Measurements from ENCODE around the gene RYR1.

The RYR1 gene

DNA sequence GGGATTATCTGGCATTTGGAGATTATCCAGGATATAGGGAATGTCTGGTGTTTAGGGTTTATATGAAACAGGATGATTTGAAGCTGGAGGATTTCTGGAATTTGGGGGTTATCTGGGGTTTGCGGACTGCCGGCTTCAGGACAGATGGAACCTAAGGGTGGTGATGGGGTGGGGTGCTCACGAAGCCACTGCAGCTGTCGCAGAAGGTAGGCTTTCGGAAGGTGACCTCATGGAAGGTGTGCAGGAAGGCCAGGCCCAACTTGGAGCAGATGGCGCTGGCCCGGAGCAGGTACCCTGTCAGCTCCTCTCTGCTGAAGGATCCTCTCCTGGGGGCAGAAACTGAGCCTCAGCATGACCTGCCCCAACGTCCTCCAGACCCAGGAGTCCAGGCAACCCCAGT, 21.0 kb upstream of the RYR1 start:
- H3K4me3 ChIP-seq (ENCODE audit: low read length) = no peak overlapping the region
- no CpG with 5 or more reads among the region's 8 CpGs for WGBS (ENCODE audit: extremely low coverage, insufficient coverage, low lambda C conversion rate)

GRCh38 chr19:38412961-38413360, 20.5 kb upstream of the RYR1 start:
- WGBS (ENCODE audit: extremely low coverage, insufficient coverage, low lambda C conversion rate) = no CpG with 5 or more reads among the region's 11 CpGs
- no peak overlapping the region for H2BK5ac ChIP-seq (ENCODE audit: low read length)
- H3K23ac ChIP-seq (ENCODE audit: low read length) = no peak overlapping the region
- H3K56ac ChIP-seq (ENCODE audit: low read length) = no peak overlapping the region
- no peak overlapping the region for H4K5ac ChIP-seq (ENCODE audit: low read length)
- no peak overlapping the region for H2BK120ac ChIP-seq (ENCODE audit: low read depth, low read length)
- DNase-seq = no peak
- no peak overlapping the region for H3K4me2 ChIP-seq (ENCODE audit: low read length)
- no peak overlapping the region for H2BK15ac ChIP-seq (replicated peaks; ENCODE audit: low read depth)
- no peaks in the 10 kb centered on the region for H3K36me3 ChIP-seq (ENCODE audit: control insufficient read depth, insufficient read depth, low read length)
- no peaks in the 10 kb centered on the region for H3K27me3 ChIP-seq (ENCODE audit: insufficient read depth, low read length, poor library complexity)
- H3K4me3 ChIP-seq (ENCODE audit: low read length) = no peak overlapping the region
- no peak overlapping the region for H4K8ac ChIP-seq (ENCODE audit: low read depth, low read length)
- no peaks in the 10 kb centered on the region for H3K79me2 ChIP-seq (ENCODE audit: control insufficient read depth, insufficient read depth, low read length)
- H3K4me1 ChIP-seq (ENCODE audit: control insufficient read depth, low read depth, low read length) = no peaks in the 10 kb centered on the region
- H3K18ac ChIP-seq (ENCODE audit: low read length) = no peak overlapping the region
- no peak overlapping the region for H3K9ac ChIP-seq (ENCODE audit: low read length)
- no peak overlapping the region for H3K4ac ChIP-seq (ENCODE audit: low read depth, low read length)
- H3K79me1 ChIP-seq (ENCODE audit: low read length) = no peaks in the 10 kb centered on the region
- no peak overlapping the region for H3K27ac ChIP-seq (ENCODE audit: low read depth, low read length)
- no peak overlapping the region for H2AK5ac ChIP-seq (ENCODE audit: low read length)

More for the DNA sequence above, 21.0 kb upstream of the RYR1 start:
- Histone ChIP-seq H3K23ac (ENCODE audit: low read length) (no peak overlapping the region), H3K27me3 (ENCODE audit: insufficient read depth, low read length, poor library complexity) (no peaks in the 10 kb centered on the region), H2BK15ac (replicated peaks; ENCODE audit: low read depth) (no peak overlapping the region), H4K8ac (ENCODE audit: low read depth, low read length) (no peak overlapping the region), H3K79me1 (ENCODE audit: low read length) (no peaks in the 10 kb centered on the region), H2BK120ac (ENCODE audit: low read depth, low read length) (no peak overlapping the region), H3K9ac (ENCODE audit: low read length) (no peak overlapping the region), H3K56ac (ENCODE audit: low read length) (no peak overlapping the region), H3K36me3 (ENCODE audit: control insufficient read depth, insufficient read depth, low read length) (no peaks in the 10 kb centered on the region), H3K27ac (ENCODE audit: low read depth, low read length) (no peak overlapping the region), H2AK5ac (ENCODE audit: low read length) (no peak overlapping the region), H3K4me2 (ENCODE audit: low read length) (no peak overlapping the region), H3K4me1 (ENCODE audit: control insufficient read depth, low read depth, low read length) (no peaks in the 10 kb centered on the region), H3K18ac (ENCODE audit: low read length) (no peak overlapping the region), H3K79me2 (ENCODE audit: control insufficient read depth, insufficient read depth, low read length) (no peaks in the 10 kb centered on the region), H3K4ac (ENCODE audit: low read depth, low read length) (no peak overlapping the region), H2BK5ac (ENCODE audit: low read length) (no peak overlapping the region), H4K5ac (ENCODE audit: low read length) (no peak overlapping the region)
- DNase-seq = no peak

- DNase-seq = no peak
- no peak overlapping the region for H3K27ac ChIP-seq (ENCODE audit: low read depth, low read length)
- H3K79me2 ChIP-seq (ENCODE audit: control insufficient read depth, insufficient read depth, low read length) = no peaks in the 10 kb centered on the region
- H3K18ac ChIP-seq (ENCODE audit: low read length) = no peak overlapping the region
- WGBS (ENCODE audit: extremely low coverage, insufficient coverage, low lambda C conversion rate) = no CpG with 5 or more reads among the region's 6 CpGs
- no peak overlapping the region for H3K56ac ChIP-seq (ENCODE audit: low read length)
- no peak overlapping the region for H4K5ac ChIP-seq (ENCODE audit: low read length)
- H3K4me3 ChIP-seq (ENCODE audit: low read length) = no peak overlapping the region
- no peaks in the 10 kb centered on the region for H3K36me3 ChIP-seq (ENCODE audit: control insufficient read depth, insufficient read depth, low read length)
- H3K79me1 ChIP-seq (ENCODE audit: low read length) = no peaks in the 10 kb centered on the region
- no peak overlapping the region for H3K4me2 ChIP-seq (ENCODE audit: low read length)
- peaks cover 2% of the 10 kb centered on the region for H3K4me1 ChIP-seq (ENCODE audit: control insufficient read depth, low read depth, low read length)
- H2BK5ac ChIP-seq (ENCODE audit: low read length) = no peak overlapping the region
- H2BK120ac ChIP-seq (ENCODE audit: low read depth, low read length) = no peak overlapping the region
- no peak overlapping the region for H3K9ac ChIP-seq (ENCODE audit: low read length)
- H2AK5ac ChIP-seq (ENCODE audit: low read length) = no peak overlapping the region
- no peak overlapping the region for H3K23ac ChIP-seq (ENCODE audit: low read length)
- H4K8ac ChIP-seq (ENCODE audit: low read depth, low read length) = no peak overlapping the region
- no peak overlapping the region for H2BK15ac ChIP-seq (replicated peaks; ENCODE audit: low read depth)
- no peaks in the 10 kb centered on the region for H3K27me3 ChIP-seq (ENCODE audit: insufficient read depth, low read length, poor library complexity)
- no peak overlapping the region for H3K4ac ChIP-seq (ENCODE audit: low read depth, low read length)
These were observed 20.1 kb upstream of the RYR1 start for GRCh38 chr19:38413416-38413815.

DNA sequence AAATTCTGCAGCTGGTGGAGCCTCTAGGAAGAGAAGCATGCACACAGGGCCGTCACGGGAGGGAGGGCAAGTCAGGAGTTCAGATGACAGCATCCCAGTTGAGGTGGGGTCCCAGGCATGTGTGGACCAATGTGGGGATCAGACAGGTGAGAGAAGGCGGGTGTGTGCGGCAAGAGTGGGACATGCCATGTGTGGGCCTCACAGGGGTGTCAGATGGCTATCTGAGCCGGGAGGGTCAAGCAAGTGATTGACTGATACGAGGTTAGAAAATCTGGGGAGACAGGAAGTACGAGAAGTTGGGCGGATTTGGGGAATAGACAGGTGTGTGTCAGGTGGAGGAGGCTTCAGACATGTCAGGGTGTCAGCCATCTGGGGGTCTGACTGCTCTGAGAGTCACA, 16.3 kb upstream of the RYR1 start:
- no peak overlapping the region for H3K56ac ChIP-seq (ENCODE audit: low read length)
- no peak overlapping the region for H2BK120ac ChIP-seq (ENCODE audit: low read depth, low read length)
- H3K23ac ChIP-seq (ENCODE audit: low read length) = no peak overlapping the region
- H3K9ac ChIP-seq (ENCODE audit: low read length) = no peak overlapping the region
- H3K4me3 ChIP-seq (ENCODE audit: low read length) = no peak overlapping the region
- H3K36me3 ChIP-seq (ENCODE audit: control insufficient read depth, insufficient read depth, low read length) = no peaks in the 10 kb centered on the region
- H3K18ac ChIP-seq (ENCODE audit: low read length) = no peak overlapping the region
- no peak for DNase-seq
- H2AK5ac ChIP-seq (ENCODE audit: low read length) = no peak overlapping the region
- H4K5ac ChIP-seq (ENCODE audit: low read length) = no peak overlapping the region
- no peak overlapping the region for H3K4me2 ChIP-seq (ENCODE audit: low read length)
- H3K4me1 ChIP-seq (ENCODE audit: control insufficient read depth, low read depth, low read length) = peaks cover 2% of the 10 kb centered on the region
- H3K27me3 ChIP-seq (ENCODE audit: insufficient read depth, low read length, poor library complexity) = no peaks in the 10 kb centered on the region
- no peaks in the 10 kb centered on the region for H3K79me2 ChIP-seq (ENCODE audit: control insufficient read depth, insufficient read depth, low read length)
- H3K79me1 ChIP-seq (ENCODE audit: low read length) = no peaks in the 10 kb centered on the region
- no CpG with 5 or more reads among the region's 8 CpGs for WGBS (ENCODE audit: extremely low coverage, insufficient coverage, low lambda C conversion rate)
- no peak overlapping the region for H3K4ac ChIP-seq (ENCODE audit: low read depth, low read length)
- no peak overlapping the region for H4K8ac ChIP-seq (ENCODE audit: low read depth, low read length)
- no peak overlapping the region for H2BK15ac ChIP-seq (replicated peaks; ENCODE audit: low read depth)
- H3K27ac ChIP-seq (ENCODE audit: low read depth, low read length) = no peak overlapping the region
- H2BK5ac ChIP-seq (ENCODE audit: low read length) = no peak overlapping the region

DNA sequence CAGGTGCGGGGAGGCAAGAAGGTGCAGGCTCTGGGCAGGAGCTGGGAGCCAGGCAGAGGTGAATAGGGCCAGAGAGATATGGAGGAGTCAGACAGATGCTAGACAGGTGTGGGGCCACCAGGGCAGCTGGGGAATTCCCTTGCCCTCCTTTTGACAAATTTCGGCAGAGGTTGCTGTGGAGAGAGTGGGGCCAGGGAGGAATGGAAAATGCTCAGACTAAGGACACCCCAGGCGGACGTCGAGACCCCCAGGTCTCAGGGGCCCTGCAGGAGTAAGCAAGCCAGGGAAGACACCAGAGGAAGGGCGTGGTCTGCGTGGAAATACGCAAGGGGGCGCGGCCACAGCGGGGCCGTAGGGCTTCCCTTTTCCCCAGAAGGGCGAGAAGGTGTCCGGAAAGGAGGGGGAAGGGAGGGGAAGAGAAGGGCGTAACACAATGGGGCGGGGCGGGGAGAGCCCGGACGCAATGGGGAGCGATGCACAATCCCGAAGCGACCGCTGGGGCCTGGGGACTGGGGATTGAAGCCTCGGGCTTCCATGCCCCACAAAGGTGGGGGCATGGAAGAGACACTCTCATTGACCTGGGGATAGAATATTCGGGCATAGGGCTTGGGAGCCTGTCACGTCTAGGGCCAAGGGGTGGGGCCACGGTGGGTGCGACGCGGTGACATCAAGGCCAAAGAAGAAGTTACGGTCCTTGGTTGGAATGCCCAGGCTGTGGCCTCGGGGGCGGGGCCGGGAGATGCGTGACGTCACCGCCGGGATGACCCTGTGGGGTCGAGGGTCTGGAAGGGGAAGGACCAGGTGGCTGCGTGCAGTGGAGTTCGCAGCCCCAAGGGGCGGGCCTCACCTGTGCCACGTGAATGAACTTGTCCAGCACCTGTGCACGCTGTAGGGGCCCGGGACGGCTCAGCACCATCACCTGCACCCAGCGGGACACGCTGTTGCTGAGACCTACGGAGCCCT, 15.7 kb upstream of the RYR1 start:
- Histone ChIP-seq H3K27ac (ENCODE audit: low read depth, low read length) (no peak overlapping the region), H3K56ac (ENCODE audit: low read length) (peak overlapping the region; percentile 69), H3K9ac (ENCODE audit: low read length) (peak overlapping the region; percentile 61), H3K79me2 (ENCODE audit: control insufficient read depth, insufficient read depth, low read length) (no peaks in the 10 kb centered on the region), H3K36me3 (ENCODE audit: control insufficient read depth, insufficient read depth, low read length) (no peaks in the 10 kb centered on the region), H3K4ac (ENCODE audit: low read depth, low read length) (no peak overlapping the region), H4K8ac (ENCODE audit: low read depth, low read length) (no peak overlapping the region), H2BK5ac (ENCODE audit: low read length) (no peak overlapping the region), H3K27me3 (ENCODE audit: insufficient read depth, low read length, poor library complexity) (no peaks in the 10 kb centered on the region), H3K23ac (ENCODE audit: low read length) (no peak overlapping the region), H2BK120ac (ENCODE audit: low read depth, low read length) (no peak overlapping the region), H3K4me2 (ENCODE audit: low read length) (peak overlapping the region; percentile 73), H2BK15ac (replicated peaks; ENCODE audit: low read depth) (no peak overlapping the region), H3K4me1 (ENCODE audit: control insufficient read depth, low read depth, low read length) (peaks cover 2% of the 10 kb centered on the region), H3K79me1 (ENCODE audit: low read length) (no peaks in the 10 kb centered on the region), H4K5ac (ENCODE audit: low read length) (no peak overlapping the region), H2AK5ac (ENCODE audit: low read length) (no peak overlapping the region), H3K18ac (ENCODE audit: low read length) (no peak overlapping the region), H3K4me3 (ENCODE audit: low read length) (peak overlapping the region; percentile 33)
- no CpG with 5 or more reads among the region's 49 CpGs for WGBS (ENCODE audit: extremely low coverage, insufficient coverage, low lambda C conversion rate)
- peak; percentile 86 for DNase-seq
